Measurements from ENCODE around the gene HDGF. TPM values are rescaled to one million over a fixed set of nuclear protein-coding genes. Genes with fewer than 3 reads are reported as not detected.

Gene HDGF
- total and polyA plus RNA-seq, 2 of the 8 experiments (the other 6 are each of a cell fraction or from before 2014, with no cell fraction given), result 145 to 391 TPM

- H3K23ac ChIP-seq (ENCODE audit: insufficient read length), result no peak overlapping the region
- H3K27me3 ChIP-seq (replicated peaks in 1 of 4; ENCODE audit: control insufficient read depth in 3 of 4, extremely low read depth in 1 of 4, insufficient read depth in 3 of 4, low read length in 3 of 4), result no peaks in the 10 kb centered on the region
- H3K79me1 ChIP-seq (ENCODE audit: low read depth, low read length), result peaks cover 10% of the 10 kb centered on the region
- H3K4ac ChIP-seq (replicated peaks; ENCODE audit: insufficient read length, low read depth, low read length), result no peak overlapping the region
- H3K27ac ChIP-seq (ENCODE audit: low read depth, low read length), result peak overlapping the region; percentile 70
- CTCF ChIA-PET (ENCODE audit: partially characterized antibody), result interaction anchor here (1.0 to 11.7 kb wide), 7 partner anchors 14 to 124 kb away, joined by 3 to 100 read pairs (median 4); partner anchors contain the start of genes ISG20L2 and METTL25B
- H3K56ac ChIP-seq (replicated peaks; ENCODE audit: insufficient read length, low read depth, low read length), result no peak overlapping the region
- peak overlapping the region; percentile 90; the same call in 1 of the 2 replicates for H4K8ac ChIP-seq (ENCODE audit: extremely low read depth, insufficient read depth, low read length)
- H2AK5ac ChIP-seq (ENCODE audit: low read depth, low read length), result peak overlapping the region; percentile 83; the same call in 1 of the 2 replicates
- WGBS, 2 experiments (ENCODE audit: extremely low coverage in 1 of 2, insufficient coverage in 1 of 2, insufficient read length in 1 of 2, insufficient replicate concordance in 2 of 2, low coverage in 1 of 2, low lambda C conversion rate in 2 of 2, missing lambda C conversion rate in 1 of 2), result 34% methylated on average over 14 of the region's 14 CpGs; no CpG with 5 or more reads in 1 of the 2 experiments
- H3K4me3 ChIP-seq (ENCODE audit: extremely low read depth in 1 of 4, insufficient read depth in 2 of 4, low read depth in 3 of 4, low read length in 4 of 4), result peak overlapping the region; percentile 45 to 75 (median 70)
- H3K23me2 ChIP-seq (ENCODE audit: low read depth, low read length), result peaks cover 11% of the 10 kb centered on the region
- H3K18ac ChIP-seq (ENCODE audit: extremely low read depth, low read length), result peak overlapping the region; percentile 72; the same call in 1 of the 2 replicates
- peaks cover 0 to 5% (median 2%) of the 10 kb centered on the region in 4 experiments; a peak in 2 of 8 replicates for H3K36me3 ChIP-seq (ENCODE audit: control insufficient read depth in 2 of 4, insufficient read depth in 4 of 4, low read length in 3 of 4)
- TF ChIP-seq CREB1 (IDR thresholded peaks at IDR 0.05) (no peak), POLR2A (IDR thresholded peaks at IDR 0.05; ENCODE audit: control extremely low read depth in 1 of 2, low read depth in 2 of 2, low read length in 2 of 2) (peak in 1 of 2 experiments; percentile 65; a peak in 1 of 3 replicates), KDM4A (IDR thresholded peaks at IDR 0.05; ENCODE audit: low read depth, low read length, severe bottlenecking) (peak; percentile 13), PHF8 (conservative IDR thresholded peaks at IDR 0.05; ENCODE audit: low read depth, low read length) (peak; percentile 15; the same call in 1 of the 2 replicates), BACH1 (IDR thresholded peaks at IDR 0.05; ENCODE audit: low read length) (no peak), EP300 (IDR thresholded peaks at IDR 0.05; ENCODE audit: borderline replicate concordance in 1 of 2, low read depth in 2 of 2, low read length in 2 of 2) (no peak)
- peaks cover 26 to 36% of the 10 kb centered on the region in 2 experiments for H3K79me2 ChIP-seq (ENCODE audit: control insufficient read depth in 1 of 2, insufficient read depth in 2 of 2, low read length in 2 of 2)
- peak overlapping the region; percentile 26 for H4K5ac ChIP-seq (ENCODE audit: insufficient read length, low read depth, low read length)
- DNase-seq (ENCODE audit: low read depth in 1 of 2, low spot score in 2 of 2), result no peak
- no peak for FAIRE-seq
- no peaks in the 10 kb centered on the region for H3K9me3 ChIP-seq (ENCODE audit: insufficient read depth in 2 of 2, low read depth in 1 of 2, low read length in 1 of 2)
- H2BK120ac ChIP-seq (replicated peaks; ENCODE audit: low read depth, low read length), result no peak overlapping the region
- H3K14ac ChIP-seq (ENCODE audit: insufficient read length), result no peak overlapping the region
- POLR2A ChIA-PET (ENCODE audit: partially characterized antibody), result interaction anchor here (0.6 to 8.2 kb wide), 27 partner anchors 10 to 175 kb away, joined by 3 to 121 read pairs (median 5); partner anchors contain the start of genes CRABP2, GPATCH4, HDGF and ISG20L2
- H3K9ac ChIP-seq (replicated peaks in 1 of 4; ENCODE audit: extremely low read depth in 1 of 4, low read depth in 3 of 4, low read length in 3 of 4), result peak overlapping the region; percentile 58 to 80 (median 70)
- peak overlapping the region; percentile 13; the same call in 1 of the 2 replicates for H2BK15ac ChIP-seq (ENCODE audit: low read length)
- H4K20me1 ChIP-seq (replicated peaks in 1 of 2; ENCODE audit: control insufficient read depth in 1 of 2, insufficient read depth in 2 of 2, low read length in 2 of 2), result peaks cover 10 to 18% of the 10 kb centered on the region in 2 experiments
- H4K91ac ChIP-seq (replicated peaks; ENCODE audit: insufficient read length, low read length), result peak overlapping the region; percentile 4
- H2BK12ac ChIP-seq (ENCODE audit: low read depth, low read length), result peak overlapping the region; percentile 75; the same call in 1 of the 2 replicates
- H3K4me1 ChIP-seq (replicated peaks in 1 of 4; ENCODE audit: control insufficient read depth in 3 of 4, insufficient read depth in 4 of 4, low read length in 3 of 4), result peaks cover 0 to 16% (median 6%) of the 10 kb centered on the region in 4 experiments; a peak in 5 of 7 replicates
- peak overlapping the region; percentile 96 to 97 for H3K4me2 ChIP-seq (ENCODE audit: insufficient read depth in 1 of 2, low read depth in 2 of 2, low read length in 2 of 2)
- H2BK5ac ChIP-seq (ENCODE audit: low read depth, low read length), result peak overlapping the region; percentile 80
- no peak overlapping the region for H2BK20ac ChIP-seq (ENCODE audit: low read length)
- peak overlapping the region; percentile 54 for H2AFZ ChIP-seq (ENCODE audit: low read length)
These were observed 15.0 kb upstream of the HDGF start for GRCh38 chr1:156766298-156767100.

Measured in H1 (cell line).